Ishikawa (cell line): Measurements from ENCODE around the gene HOMER1.

Source experiments
- CEBPB ChIP-seq: IDR thresholded peaks from 2 replicates; pipeline ENCODE4 v1.6.1; 2012
- CREB1 ChIP-seq: IDR thresholded peaks from 2 replicates; pipeline ENCODE4 v1.6.1; 2012; ENCODE audit warnings: low read depth
- EGR1 ChIP-seq: IDR thresholded peaks from 2 replicates; pipeline ENCODE4 v1.6.1; 2012
- EP300 ChIP-seq: IDR thresholded peaks from 2 replicates; pipeline ENCODE4 v1.6.1; 2012; ENCODE audit warnings: borderline replicate concordance
- FOXM1 ChIP-seq: IDR thresholded peaks from 2 replicates; pipeline ENCODE4 v1.6.1; 2012; ENCODE audit warnings: low read depth, borderline replicate concordance
- NFIC ChIP-seq: IDR thresholded peaks from 2 replicates; pipeline ENCODE4 v1.6.1; 2012
- RAD21 ChIP-seq: IDR thresholded peaks from 2 replicates; pipeline ENCODE4 v1.6.1; 2012; ENCODE audit warnings: low read depth
- TAF1 ChIP-seq: IDR thresholded peaks from 2 replicates; pipeline ENCODE4 v1.6.1; 2012; ENCODE audit warnings: low read depth, mild to moderate bottlenecking
- TCF12 ChIP-seq: IDR thresholded peaks from 2 replicates; pipeline ENCODE4 v1.6.1; 2012; ENCODE audit warnings: low read depth
- TEAD4 ChIP-seq: IDR thresholded peaks from 2 replicates; pipeline ENCODE4 v1.6.1; 2012
- YY1 ChIP-seq: IDR thresholded peaks from 2 replicates; pipeline ENCODE4 v1.6.1; 2012; ENCODE audit warnings: low read depth
- ZBTB7A ChIP-seq: IDR thresholded peaks from 2 replicates; pipeline ENCODE4 v1.6.1; 2012; ENCODE audit warnings: low read depth
- TF ChIP-seq, protein P1 (sequence below): IDR thresholded peaks from 2 replicates; pipeline ENCODE4 v1.6.1; 2012; ENCODE audit warnings: low read depth, mild to moderate bottlenecking
- TF ChIP-seq, protein P2 (sequence below): IDR thresholded peaks from 2 replicates; pipeline ENCODE4 v1.6.1; 2012
- TF ChIP-seq, protein P3 (sequence below): IDR thresholded peaks from 2 replicates; pipeline ENCODE4 v1.6.1; 2012

Gene HOMER1

DNA sequence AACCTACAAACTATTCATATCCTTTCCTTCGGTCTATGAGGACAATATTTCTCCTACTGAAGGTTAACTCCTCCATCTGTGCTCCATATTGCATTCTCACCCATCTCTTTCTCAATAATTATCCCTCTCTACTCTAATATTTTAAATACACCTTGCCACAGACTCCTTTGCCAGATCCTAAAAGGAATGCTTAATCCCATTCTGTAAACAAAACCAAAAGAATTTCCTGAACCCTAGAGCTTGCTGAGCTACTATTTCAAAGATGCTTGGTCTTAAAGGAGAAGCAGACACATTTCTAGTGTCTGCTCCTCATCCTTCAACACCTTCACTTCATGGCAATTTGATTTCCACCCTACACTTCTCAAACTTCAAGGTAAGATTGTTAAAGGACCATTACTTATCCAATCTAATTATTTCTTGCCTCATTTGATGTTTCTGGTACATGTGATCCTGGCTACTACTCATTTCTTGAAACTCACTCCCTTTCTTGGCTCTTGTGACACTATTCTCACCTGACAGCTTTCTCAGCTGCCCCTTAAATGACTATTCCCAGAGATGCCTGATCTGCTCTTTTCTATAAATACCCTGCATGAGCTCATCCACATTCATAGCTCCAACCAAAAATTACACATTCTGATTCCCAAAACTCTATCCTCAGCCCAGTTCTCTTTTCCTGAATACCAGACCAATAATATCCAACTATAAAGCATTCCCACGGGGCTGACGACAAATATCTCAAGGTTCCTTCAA, 20.2 kb downstream of the HOMER1 start:
- no peak for TF ChIP-seq CREB1
- no peak for TF ChIP-seq YY1
- TF ChIP-seq NFIC = no peak
- no peak for TF ChIP-seq ZBTB7A
- TF ChIP-seq, protein P1, sequence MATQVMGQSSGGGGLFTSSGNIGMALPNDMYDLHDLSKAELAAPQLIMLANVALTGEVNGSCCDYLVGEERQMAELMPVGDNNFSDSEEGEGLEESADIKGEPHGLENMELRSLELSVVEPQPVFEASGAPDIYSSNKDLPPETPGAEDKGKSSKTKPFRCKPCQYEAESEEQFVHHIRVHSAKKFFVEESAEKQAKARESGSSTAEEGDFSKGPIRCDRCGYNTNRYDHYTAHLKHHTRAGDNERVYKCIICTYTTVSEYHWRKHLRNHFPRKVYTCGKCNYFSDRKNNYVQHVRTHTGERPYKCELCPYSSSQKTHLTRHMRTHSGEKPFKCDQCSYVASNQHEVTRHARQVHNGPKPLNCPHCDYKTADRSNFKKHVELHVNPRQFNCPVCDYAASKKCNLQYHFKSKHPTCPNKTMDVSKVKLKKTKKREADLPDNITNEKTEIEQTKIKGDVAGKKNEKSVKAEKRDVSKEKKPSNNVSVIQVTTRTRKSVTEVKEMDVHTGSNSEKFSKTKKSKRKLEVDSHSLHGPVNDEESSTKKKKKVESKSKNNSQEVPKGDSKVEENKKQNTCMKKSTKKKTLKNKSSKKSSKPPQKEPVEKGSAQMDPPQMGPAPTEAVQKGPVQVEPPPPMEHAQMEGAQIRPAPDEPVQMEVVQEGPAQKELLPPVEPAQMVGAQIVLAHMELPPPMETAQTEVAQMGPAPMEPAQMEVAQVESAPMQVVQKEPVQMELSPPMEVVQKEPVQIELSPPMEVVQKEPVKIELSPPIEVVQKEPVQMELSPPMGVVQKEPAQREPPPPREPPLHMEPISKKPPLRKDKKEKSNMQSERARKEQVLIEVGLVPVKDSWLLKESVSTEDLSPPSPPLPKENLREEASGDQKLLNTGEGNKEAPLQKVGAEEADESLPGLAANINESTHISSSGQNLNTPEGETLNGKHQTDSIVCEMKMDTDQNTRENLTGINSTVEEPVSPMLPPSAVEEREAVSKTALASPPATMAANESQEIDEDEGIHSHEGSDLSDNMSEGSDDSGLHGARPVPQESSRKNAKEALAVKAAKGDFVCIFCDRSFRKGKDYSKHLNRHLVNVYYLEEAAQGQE = no peak
- no peak for TF ChIP-seq CEBPB
- no peak for TF ChIP-seq TAF1
- no peak for TF ChIP-seq RAD21
- TF ChIP-seq FOXM1 = no peak
- no peak for TF ChIP-seq TCF12
- no peak for TF ChIP-seq EP300
- TF ChIP-seq, protein P2, sequence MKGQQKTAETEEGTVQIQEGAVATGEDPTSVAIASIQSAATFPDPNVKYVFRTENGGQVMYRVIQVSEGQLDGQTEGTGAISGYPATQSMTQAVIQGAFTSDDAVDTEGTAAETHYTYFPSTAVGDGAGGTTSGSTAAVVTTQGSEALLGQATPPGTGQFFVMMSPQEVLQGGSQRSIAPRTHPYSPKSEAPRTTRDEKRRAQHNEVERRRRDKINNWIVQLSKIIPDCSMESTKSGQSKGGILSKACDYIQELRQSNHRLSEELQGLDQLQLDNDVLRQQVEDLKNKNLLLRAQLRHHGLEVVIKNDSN = no peak
- TF ChIP-seq TEAD4 = no peak
- TF ChIP-seq, protein P3, sequence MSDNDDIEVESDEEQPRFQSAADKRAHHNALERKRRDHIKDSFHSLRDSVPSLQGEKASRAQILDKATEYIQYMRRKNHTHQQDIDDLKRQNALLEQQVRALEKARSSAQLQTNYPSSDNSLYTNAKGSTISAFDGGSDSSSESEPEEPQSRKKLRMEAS = no peak
- no peak for TF ChIP-seq EGR1

DNA sequence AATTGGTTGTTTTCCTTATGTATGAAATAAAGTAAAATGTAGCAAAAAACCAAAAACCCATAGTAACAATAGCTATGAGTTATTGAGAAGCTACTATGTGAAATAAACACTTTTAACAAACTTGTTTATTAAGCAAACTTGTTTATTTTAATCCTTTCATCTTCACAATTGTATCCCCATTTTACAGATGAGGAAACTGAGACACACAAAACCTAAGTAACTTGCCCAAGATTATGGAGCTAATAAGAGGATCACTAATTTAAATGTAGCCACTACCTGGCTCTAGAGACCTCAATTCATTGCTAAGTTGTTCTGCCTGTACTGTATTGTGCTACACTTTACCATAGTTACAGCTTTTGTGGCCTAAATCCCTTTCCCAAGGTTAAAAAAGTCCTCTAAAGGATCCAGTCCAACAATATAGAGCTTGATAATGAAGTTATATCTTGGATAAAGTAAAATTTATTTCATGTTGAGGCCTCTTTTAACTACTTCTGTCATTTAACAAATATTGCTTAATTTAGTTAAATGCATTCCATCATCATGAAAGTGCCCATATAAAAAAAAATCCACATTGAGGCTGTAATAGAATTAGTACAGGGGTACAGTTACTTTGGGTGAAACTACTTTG, 22.1 kb downstream of the HOMER1 start:
- TF ChIP-seq, protein P2 = no peak
- TF ChIP-seq YY1 = no peak
- TF ChIP-seq, protein P1 = no peak
- TF ChIP-seq EGR1 = no peak
- no peak for TF ChIP-seq TEAD4
- TF ChIP-seq, protein P3 = no peak
- TF ChIP-seq FOXM1 = no peak

DNA sequence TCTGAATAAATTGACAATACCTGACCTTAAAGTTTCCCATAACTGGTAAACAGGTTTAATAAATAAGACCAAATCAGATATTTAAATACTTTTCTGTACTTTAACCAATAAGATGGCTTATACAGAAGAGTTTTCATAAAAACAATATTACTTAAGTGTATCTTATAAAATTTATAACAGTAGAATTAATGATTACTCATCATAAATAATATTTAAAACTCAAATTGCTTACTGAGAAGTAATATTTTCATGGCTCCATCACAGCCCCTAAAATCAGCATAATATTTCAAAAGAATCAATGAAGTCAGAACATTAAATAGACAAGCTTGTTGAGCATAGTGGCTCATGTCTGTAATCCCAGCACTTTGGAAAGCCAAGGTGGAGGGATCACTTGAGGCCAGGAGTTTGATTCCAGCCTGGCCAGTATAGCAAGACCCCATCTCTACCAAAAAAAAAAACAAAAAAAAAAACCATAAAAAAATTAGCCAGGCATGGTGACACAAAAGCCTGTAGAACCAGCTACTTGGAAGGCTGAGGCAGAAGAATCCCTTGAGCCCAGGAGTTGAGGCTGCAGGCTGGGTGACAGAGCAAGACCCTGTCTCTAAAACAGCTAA, 23.5 kb downstream of the HOMER1 start:
- no peak for TF ChIP-seq CEBPB
- no peak for TF ChIP-seq YY1
- no peak for TF ChIP-seq EP300
- no peak for TF ChIP-seq EGR1
- no peak for TF ChIP-seq RAD21
- no peak for TF ChIP-seq TAF1
- TF ChIP-seq, protein P1 = no peak
- no peak for TF ChIP-seq TEAD4
- TF ChIP-seq TCF12 = no peak
- no peak for TF ChIP-seq CREB1
- TF ChIP-seq, protein P3 = no peak
- TF ChIP-seq ZBTB7A = no peak
- TF ChIP-seq, protein P2 = no peak
- no peak for TF ChIP-seq NFIC
- TF ChIP-seq FOXM1 = no peak
